WI38 (cell line): ENCODE measurements around the gene LRP10.

Source experiments
- H3K4me3 ChIP-seq: 2 replicates; pipeline ENCODE4 v1.5.1; 2011; ENCODE audit warnings: low read depth, mild to moderate bottlenecking, control low read depth, low read length
- CTCF ChIP-seq: IDR thresholded peaks from 2 replicates; pipeline ENCODE4 v1.5.1; 2012; ENCODE audit warnings: low read depth, mild to moderate bottlenecking, control low read depth, low read length

Gene LRP10

GRCh38 chr14:22887260-22887989 is 15.9 kb downstream of the LRP10 start:
- TF ChIP-seq CTCF, result no peak
- H3K4me3 ChIP-seq, result peak overlapping the region; percentile 68

- peak overlapping the region; percentile 68 for H3K4me3 ChIP-seq
- TF ChIP-seq CTCF, result no peak
Measured at GRCh38 chr14:22887990-22888378, 16.4 kb downstream of the LRP10 start.

GRCh38 chr14:22888662-22889061 is 17.1 kb downstream of the LRP10 start:
- no peak for TF ChIP-seq CTCF
- H3K4me3 ChIP-seq, result no peak overlapping the region

- TF ChIP-seq CTCF, result no peak
- H3K4me3 ChIP-seq, result no peak overlapping the region
Measured at GRCh38 chr14:22890416-22890815, 18.9 kb downstream of the LRP10 start.

- no peak for TF ChIP-seq CTCF
Measured at GRCh38 chr14:22892488-22892887, 20.9 kb downstream of the LRP10 start.

GRCh38 chr14:22893706-22894105 is 22.2 kb downstream of the LRP10 start:
- TF ChIP-seq CTCF, result no peak

More at GRCh38 chr14:22892488-22892887, 20.9 kb downstream of the LRP10 start:
- no peak overlapping the region for H3K4me3 ChIP-seq

GRCh38 chr14:22895402-22895801 is 23.9 kb downstream of the LRP10 start:
- no peak for TF ChIP-seq CTCF
- H3K4me3 ChIP-seq, result no peak overlapping the region

More at GRCh38 chr14:22893706-22894105, 22.2 kb downstream of the LRP10 start:
- no peak overlapping the region for H3K4me3 ChIP-seq
